ENCODE data around the gene GRIK4.

GRCh38 chr11:120630122-120630521 is 118.6 kb downstream of the GRIK4 start:
- TF ChIP-seq EZH2phosphoT487 (IDR thresholded peaks at IDR 0.05; ENCODE audit: borderline replicate concordance, low read length) (no peak), CTCF (IDR thresholded peaks at IDR 0.05; ENCODE audit: low read depth, low read length, poor library complexity, severe bottlenecking) (no peak)

Measured in DOHH2 (cell line).